HepG2 (cell line): ENCODE measurements around the gene SPC24. TPM values are rescaled to one million over a fixed set of nuclear protein-coding genes. Genes with fewer than 3 reads are reported as not detected.

Experiments used
- ADNP ChIP-seq: sonication (generic); formaldehyde crosslinking; IDR thresholded peaks from 2 replicates; pipeline ENCODE4 v1.4.0; 2020; ENCODE audit warnings: missing genetic modification reagents
- CCDC6 ChIP-seq: sonication (generic); formaldehyde crosslinking; IDR thresholded peaks from 2 replicates; pipeline ENCODE4 v1.8.1; 2022; ENCODE audit warnings: mild to moderate bottlenecking, missing genetic modification reagents, moderate library complexity
- ELF4 ChIP-seq: sonication (generic); formaldehyde crosslinking; IDR thresholded peaks from 2 replicates; pipeline ENCODE4 v1.5.0; 2020; ENCODE audit warnings: missing genetic modification reagents, mild to moderate bottlenecking, moderate library complexity, borderline replicate concordance
- GZF1 ChIP-seq: sonication (generic); formaldehyde crosslinking; IDR thresholded peaks from 2 replicates; pipeline ENCODE4 v1.5.1; 2020; ENCODE audit warnings: mild to moderate bottlenecking, missing genetic modification reagents
- IRF9 ChIP-seq: sonication (generic); formaldehyde crosslinking; IDR thresholded peaks from 2 replicates; pipeline ENCODE4 v1.8.0; 2022; ENCODE audit warnings: missing genetic modification reagents, mild to moderate bottlenecking, borderline replicate concordance
- KDM5B ChIP-seq: sonication (generic); formaldehyde crosslinking; IDR thresholded peaks from 2 replicates; pipeline ENCODE4 v1.4.0; 2020; ENCODE audit warnings: missing genetic modification reagents, mild to moderate bottlenecking, borderline replicate concordance
- MTERF4 ChIP-seq: sonication (generic); formaldehyde crosslinking; IDR thresholded peaks from 2 replicates; pipeline ENCODE4 v1.8.0; 2023; ENCODE audit warnings: mild to moderate bottlenecking, missing genetic modification reagents
- PHF21A ChIP-seq: sonication (generic); formaldehyde crosslinking; IDR thresholded peaks from 2 replicates; pipeline ENCODE4 v1.5.0; 2020; ENCODE audit warnings: mild to moderate bottlenecking, missing genetic modification reagents
- RARG ChIP-seq: sonication (generic); formaldehyde crosslinking; IDR thresholded peaks from 2 replicates; pipeline ENCODE4 v1.4.0; 2020; ENCODE audit warnings: low read depth, mild to moderate bottlenecking, missing genetic modification reagents
- SIN3B ChIP-seq: fragments of 150-350 bp; IDR thresholded peaks from 2 replicates; pipeline ENCODE4 v1.6.1; 2014; ENCODE audit warnings: low read length
- SRSF1 ChIP-seq: fragments of 200-400 bp; formaldehyde crosslinking; optimal IDR thresholded peaks from 2 replicates; pipeline ENCODE3; 2017; ENCODE audit warnings: mild to moderate bottlenecking, low read depth, low read length, moderate library complexity
- SRY ChIP-seq: sonication (generic); formaldehyde crosslinking; IDR thresholded peaks from 2 replicates; pipeline ENCODE4 v1.8.0; 2022; ENCODE audit warnings: mild to moderate bottlenecking, missing genetic modification reagents
- ZEB1 ChIP-seq: IDR thresholded peaks from 2 replicates; pipeline ENCODE4 v1.6.1; 2012; ENCODE audit warnings: mild to moderate bottlenecking, low read depth, inconsistent platforms; ENCODE audit not compliant: insufficient replicate concordance
- ZNF232 ChIP-seq: sonication (generic); formaldehyde crosslinking; IDR thresholded peaks from 2 replicates; pipeline ENCODE4 v1.4.0; 2020; ENCODE audit warnings: missing genetic modification reagents, borderline replicate concordance
- ZNF280B ChIP-seq: sonication (generic); formaldehyde crosslinking; IDR thresholded peaks from 2 replicates; pipeline ENCODE4 v1.5.0; 2020; ENCODE audit warnings: missing genetic modification reagents, mild to moderate bottlenecking, borderline replicate concordance
- ZNF3 ChIP-seq: IDR thresholded peaks from 2 replicates; pipeline ENCODE4 v1.7.0; 2017; ENCODE audit warnings: inconsistent platforms
- ZNF530 ChIP-seq: sonication (generic); formaldehyde crosslinking; IDR thresholded peaks from 2 replicates; pipeline ENCODE4 v1.5.0; 2020; ENCODE audit warnings: low read depth, mild to moderate bottlenecking, missing genetic modification reagents
- ZNF75D ChIP-seq: sonication (generic); formaldehyde crosslinking; IDR thresholded peaks from 2 replicates; pipeline ENCODE4 v1.8.1; 2023; ENCODE audit warnings: missing genetic modification reagents, mild to moderate bottlenecking, borderline replicate concordance
- polyA plus RNA-seq, 8 experiments: library from polyadenylated mRNA; depleted of rRNA in 3 of 8; stranded (reverse) in 7 of 8; unstranded in 1 of 8; fragments of >200 nt; fragmentation: Illumina TruSeq in 4 of 8; extraction: Trizol in 4 of 8; gene quantifications; 2 replicates each; pipeline versions ENCODE4 v1.2.1 to v1.2.3, GENCODE V29; 2011 to 2016; ENCODE audit warnings: low read depth in 4 of 8, missing spikeins in 1 of 8, mixed read lengths in 1 of 8; ENCODE audit not compliant: insufficient read depth in 1 of 8
- total RNA-seq, 5 experiments: library from RNA; depleted of rRNA; stranded (reverse); fragments of >200 nt; fragmentation: Illumina TruSeq; extraction: Trizol; gene quantifications; 2 replicates each; pipeline ENCODE4 v1.2.3, GENCODE V29; 2016; ENCODE audit warnings: low read depth in 1 of 5
- TF ChIP-seq, protein P1 (sequence below): sonication (generic); formaldehyde crosslinking; IDR thresholded peaks from 2 replicates; pipeline ENCODE4 v1.4.0; 2020; ENCODE audit warnings: missing genetic modification reagents
- TF ChIP-seq, protein P2 (sequence below): IDR thresholded peaks from 2 replicates; pipeline ENCODE4 v1.6.1; 2016; ENCODE audit warnings: mild to moderate bottlenecking

SPC24 gene
- total and polyA plus RNA-seq, 2 of the 13 experiments (the other 11 are each of a cell fraction or from before 2014, with no cell fraction given): 10.0 to 46.2 TPM

DNA sequence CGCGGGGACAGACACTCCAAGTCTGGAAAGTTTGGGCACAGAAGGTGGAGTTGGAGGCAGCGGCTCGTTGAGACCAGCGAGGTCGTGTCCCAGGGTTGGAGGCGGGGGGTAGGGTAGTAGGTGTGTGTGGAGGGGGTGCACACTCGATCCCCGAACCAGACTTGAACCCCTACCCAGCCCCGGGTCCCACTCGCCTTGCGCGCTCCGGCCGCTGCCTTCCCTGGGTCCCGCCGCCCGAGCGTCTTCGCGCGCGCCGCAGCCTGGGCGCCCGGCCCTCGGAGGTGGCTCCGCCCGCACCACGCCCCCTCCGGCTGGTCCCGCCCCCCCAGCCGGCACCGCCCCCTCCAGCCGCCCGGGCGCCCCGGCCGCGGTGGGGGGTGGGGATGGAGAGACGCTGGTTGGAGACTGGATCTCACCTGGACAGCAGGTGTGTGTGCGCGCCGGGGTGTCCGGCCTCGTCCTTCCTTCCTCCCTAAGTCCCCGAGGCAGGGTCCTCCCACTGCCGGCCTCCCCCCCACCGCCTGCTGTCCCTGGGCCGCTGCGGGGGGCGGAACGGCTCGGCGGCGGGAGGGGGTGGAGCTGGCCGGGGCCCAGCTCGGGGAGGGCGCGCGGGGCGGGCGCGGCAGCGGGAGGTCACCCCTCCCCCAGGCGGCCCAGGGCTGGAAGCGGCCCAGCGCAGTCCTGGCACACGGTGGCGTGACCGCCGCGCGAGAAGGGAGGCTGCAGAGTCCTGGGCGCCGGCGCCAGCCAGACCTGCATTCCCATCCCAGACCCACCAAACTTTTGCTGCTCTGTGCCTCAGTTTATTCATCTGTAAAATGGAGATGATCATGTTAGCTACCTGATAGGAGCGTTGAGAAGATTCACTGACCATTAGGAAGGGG lies 42.0 kb upstream of the SPC24 start, which contains the start of gene KANK2 (continued):
- TF ChIP-seq ZNF280B: no peak
- TF ChIP-seq ELF4 (CRISPR knock-in tag): no peak
- no peak for TF ChIP-seq SRSF1
- no peak for TF ChIP-seq ZNF232 (CRISPR knock-in tag)
- no peak for TF ChIP-seq SIN3B
- peak; percentile 81 for TF ChIP-seq CCDC6 (CRISPR knock-in tag)
- TF ChIP-seq PHF21A (CRISPR knock-in tag): no peak; the same call in 1 of the 2 replicates
- peak; percentile 96 for TF ChIP-seq ZEB1
- peak; percentile 21; the same call in 1 of the 2 replicates for TF ChIP-seq SRY (CRISPR knock-in tag)
- TF ChIP-seq GZF1 (CRISPR knock-in tag): no peak
- no peak for TF ChIP-seq IRF9 (CRISPR knock-in tag)
- peak; percentile 56; the same call in 1 of the 2 replicates for TF ChIP-seq KDM5B (CRISPR knock-in tag)
- TF ChIP-seq RARG: no peak
- no peak for TF ChIP-seq ZNF75D (CRISPR knock-in tag)
- peak; percentile 91 for TF ChIP-seq ADNP
- TF ChIP-seq, protein P1, sequence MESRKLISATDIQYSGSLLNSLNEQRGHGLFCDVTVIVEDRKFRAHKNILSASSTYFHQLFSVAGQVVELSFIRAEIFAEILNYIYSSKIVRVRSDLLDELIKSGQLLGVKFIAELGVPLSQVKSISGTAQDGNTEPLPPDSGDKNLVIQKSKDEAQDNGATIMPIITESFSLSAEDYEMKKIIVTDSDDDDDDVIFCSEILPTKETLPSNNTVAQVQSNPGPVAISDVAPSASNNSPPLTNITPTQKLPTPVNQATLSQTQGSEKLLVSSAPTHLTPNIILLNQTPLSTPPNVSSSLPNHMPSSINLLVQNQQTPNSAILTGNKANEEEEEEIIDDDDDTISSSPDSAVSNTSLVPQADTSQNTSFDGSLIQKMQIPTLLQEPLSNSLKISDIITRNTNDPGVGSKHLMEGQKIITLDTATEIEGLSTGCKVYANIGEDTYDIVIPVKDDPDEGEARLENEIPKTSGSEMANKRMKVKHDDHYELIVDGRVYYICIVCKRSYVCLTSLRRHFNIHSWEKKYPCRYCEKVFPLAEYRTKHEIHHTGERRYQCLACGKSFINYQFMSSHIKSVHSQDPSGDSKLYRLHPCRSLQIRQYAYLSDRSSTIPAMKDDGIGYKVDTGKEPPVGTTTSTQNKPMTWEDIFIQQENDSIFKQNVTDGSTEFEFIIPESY (CRISPR knock-in tag): 0 out of 2 replicates have a peak, but pooled peaks have one; percentile 36
- no peak for TF ChIP-seq ZNF3
- no peak for TF ChIP-seq MTERF4
- no peak for TF ChIP-seq ZNF530 (CRISPR knock-in tag)
- TF ChIP-seq, protein P2, sequence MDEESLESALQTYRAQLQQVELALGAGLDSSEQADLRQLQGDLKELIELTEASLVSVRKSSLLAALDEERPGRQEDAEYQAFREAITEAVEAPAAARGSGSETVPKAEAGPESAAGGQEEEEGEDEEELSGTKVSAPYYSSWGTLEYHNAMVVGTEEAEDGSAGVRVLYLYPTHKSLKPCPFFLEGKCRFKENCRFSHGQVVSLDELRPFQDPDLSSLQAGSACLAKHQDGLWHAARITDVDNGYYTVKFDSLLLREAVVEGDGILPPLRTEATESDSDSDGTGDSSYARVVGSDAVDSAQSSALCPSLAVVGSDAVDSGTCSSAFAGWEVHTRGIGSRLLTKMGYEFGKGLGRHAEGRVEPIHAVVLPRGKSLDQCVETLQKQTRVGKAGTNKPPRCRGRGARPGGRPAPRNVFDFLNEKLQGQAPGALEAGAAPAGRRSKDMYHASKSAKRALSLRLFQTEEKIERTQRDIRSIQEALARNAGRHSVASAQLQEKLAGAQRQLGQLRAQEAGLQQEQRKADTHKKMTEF (CRISPR knock-in tag): peak; percentile 19; the same call in 1 of the 2 replicates
